WTC11 (cell line): ENCODE measurements around the gene SMAD5. TPM values are rescaled to one million over a fixed set of nuclear protein-coding genes. Genes with fewer than 3 reads are reported as not detected.

ENCODE experiments used
- ATAC-seq: fragments of 200-7000 bp; cut with Tn5 transposase; 2 replicates; pipeline ENCODE4 v1.10.0; 2021; ENCODE audit warnings: mild to moderate bottlenecking, moderate library complexity
- CTCF ChIA-PET: fragments of 300-600 bp; sonication (Branson Sonifier 250); formaldehyde crosslinking; loops from one replicate; lab custom pipeline; 2021; ENCODE audit warnings: antibody characterized with exemption; lab: Charles Lee
- POLR2A ChIA-PET: fragments of 350-600 bp; sonication (Branson Sonifier 250); formaldehyde crosslinking; loops from one replicate; lab custom pipeline; 2021; ENCODE audit warnings: antibody characterized with exemption; lab: Charles Lee
- DNase-seq: peaks from one replicate; pipeline ENCODE4 v3.0.0; 2021; ENCODE audit warnings: low spot score
- H3K27ac Mint-ChIP-seq: 2 replicates; pipeline ENCODE4 v1.8.0; 2021; ENCODE audit warnings: mixed read lengths
- H3K27me3 Mint-ChIP-seq: 2 replicates; pipeline ENCODE4 v1.8.0; 2021; ENCODE audit warnings: low read depth, mild to moderate bottlenecking, moderate library complexity, mixed read lengths
- H3K36me3 Mint-ChIP-seq: 2 replicates; pipeline ENCODE4 v1.8.0; 2021; ENCODE audit warnings: mixed read lengths
- H3K4me1 Mint-ChIP-seq: 2 replicates; pipeline ENCODE4 v1.8.0; 2022; ENCODE audit warnings: mixed read lengths
- H3K4me3 Mint-ChIP-seq: 2 replicates; pipeline ENCODE4 v1.8.0; 2021; ENCODE audit warnings: mild to moderate bottlenecking, moderate library complexity, mixed read lengths
- H3K9me3 Mint-ChIP-seq: 2 replicates; pipeline ENCODE4 v1.8.0; 2021; ENCODE audit warnings: mixed read lengths
- CREM ChIP-seq: sonication (generic); formaldehyde crosslinking; IDR thresholded peaks from 2 replicates; pipeline ENCODE4 v1.8.1; 2022; ENCODE audit warnings: mild to moderate bottlenecking, missing genetic modification reagents, moderate library complexity
- FOXP1 ChIP-seq: sonication (generic); formaldehyde crosslinking; IDR thresholded peaks from 2 replicates; pipeline ENCODE4 v1.8.0; 2022; ENCODE audit warnings: missing genetic modification reagents, mild to moderate bottlenecking, moderate library complexity, borderline replicate concordance
- GABPB1 ChIP-seq: sonication (generic); formaldehyde crosslinking; IDR thresholded peaks from 2 replicates; pipeline ENCODE4 v1.8.1; 2023; ENCODE audit warnings: mild to moderate bottlenecking, missing genetic modification reagents
- GRHL2 ChIP-seq: fragments of 250-450 bp; sonication (Bioruptor Pico); IDR thresholded peaks from 2 replicates; pipeline ENCODE4 v1.8.0; 2022; ENCODE audit warnings: mild to moderate bottlenecking, moderate library complexity; ENCODE audit not compliant: insufficient replicate concordance, severe bottlenecking
- JAZF1 ChIP-seq: fragments of 250-450 bp; sonication (Bioruptor Pico); IDR thresholded peaks from 2 replicates; pipeline ENCODE4 v1.9.0; 2021; ENCODE audit warnings: moderate library complexity, mild to moderate bottlenecking, inconsistent platforms
- KAT7 ChIP-seq: sonication (generic); formaldehyde crosslinking; IDR thresholded peaks from 2 replicates; pipeline ENCODE4 v1.8.1; 2023; ENCODE audit warnings: missing genetic modification reagents, mild to moderate bottlenecking, borderline replicate concordance
- NFE2L1 ChIP-seq: sonication (generic); formaldehyde crosslinking; IDR thresholded peaks from 2 replicates; pipeline ENCODE4 v1.8.1; 2023; ENCODE audit warnings: missing genetic modification reagents
- PRRX2 ChIP-seq: fragments of 250-450 bp; sonication (Bioruptor Pico); IDR thresholded peaks from 2 replicates; pipeline ENCODE4 v1.8.0; 2021; ENCODE audit warnings: mild to moderate bottlenecking
- ZNF396 ChIP-seq: fragments of 250-450 bp; sonication (Bioruptor Pico); IDR thresholded peaks from 2 replicates; pipeline ENCODE4 v1.8.0; 2021; ENCODE audit warnings: mild to moderate bottlenecking, moderate library complexity, borderline replicate concordance
- ZNF416 ChIP-seq: fragments of 250-450 bp; sonication (Bioruptor Pico); IDR thresholded peaks from 2 replicates; pipeline ENCODE4 v1.9.0; 2021; ENCODE audit warnings: mild to moderate bottlenecking, inconsistent platforms
- ZNF671 ChIP-seq: fragments of 250-450 bp; sonication (Bioruptor Pico); IDR thresholded peaks from 2 replicates; pipeline ENCODE4 v1.8.0; 2021; ENCODE audit warnings: mild to moderate bottlenecking
- total RNA-seq: library from RNA; stranded (reverse); gene quantifications from 3 replicates; pipeline ENCODE4 v1.2.3, GENCODE V29; 2021
- TF ChIP-seq, protein P1 (sequence below): sonication (generic); formaldehyde crosslinking; conservative IDR thresholded peaks from 2 replicates; pipeline ENCODE4 v1.8.1; 2023; ENCODE audit warnings: mild to moderate bottlenecking, low read depth, missing genetic modification reagents, moderate library complexity
- TF ChIP-seq, protein P2 (sequence below): sonication (generic); formaldehyde crosslinking; IDR thresholded peaks from 2 replicates; pipeline ENCODE4 v1.8.1; 2023; ENCODE audit warnings: mild to moderate bottlenecking, missing genetic modification reagents, borderline replicate concordance
- TF ChIP-seq, protein P3 (sequence below): sonication (generic); formaldehyde crosslinking; IDR thresholded peaks from 2 replicates; pipeline ENCODE4 v1.8.1; 2022; ENCODE audit warnings: missing genetic modification reagents, borderline replicate concordance
- TF ChIP-seq, protein P4 (sequence below): fragments of 200-600 bp; IDR thresholded peaks from 2 replicates; pipeline ENCODE4 v1.8.0; 2022; ENCODE audit warnings: antibody characterized with exemption
- TF ChIP-seq, protein P5 (sequence below): sonication (generic); formaldehyde crosslinking; IDR thresholded peaks from 2 replicates; pipeline ENCODE4 v1.8.0; 2023; ENCODE audit warnings: missing genetic modification reagents, mild to moderate bottlenecking, borderline replicate concordance
- TF ChIP-seq, protein P6 (sequence below): fragments of 250-450 bp; sonication (Bioruptor Pico); IDR thresholded peaks from 2 replicates; pipeline ENCODE4 v1.9.0; 2021; ENCODE audit warnings: moderate library complexity, mild to moderate bottlenecking, inconsistent platforms, borderline replicate concordance

The SMAD5 gene
- total RNA-seq, 1 experiment from 2014 or later, result 65.2 TPM

DNA sequence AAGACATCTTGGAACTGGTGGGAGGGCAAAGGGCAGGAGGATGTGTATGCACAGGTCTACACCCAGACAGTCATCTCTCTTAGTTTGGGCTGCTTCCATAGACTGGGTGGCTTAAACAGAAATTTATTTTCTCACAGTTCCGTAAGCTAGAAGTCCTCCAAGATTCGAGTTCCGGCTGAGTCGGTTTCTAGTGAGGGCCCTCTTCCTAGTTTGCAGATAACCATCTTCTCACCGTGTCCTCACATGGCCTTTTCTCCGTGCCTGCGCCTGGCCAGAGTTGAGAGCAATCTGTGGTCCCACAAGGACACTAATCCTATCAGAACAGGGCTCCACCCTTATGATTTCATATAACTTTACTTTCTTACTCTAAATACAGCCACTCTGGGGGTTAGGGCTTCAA, 56.2 kb downstream of the SMAD5 start:
- H3K27me3 Mint-ChIP-seq, result peaks cover 50% of the 10 kb centered on the region
- peaks cover 7% of the 10 kb centered on the region for H3K36me3 Mint-ChIP-seq
- H3K4me3 Mint-ChIP-seq, result no peak overlapping the region
- POLR2A ChIA-PET, result no interaction called here
- ATAC-seq (no peak), DNase-seq (no peak)
- peaks cover 14% of the 10 kb centered on the region for H3K4me1 Mint-ChIP-seq
- no peak overlapping the region for H3K27ac Mint-ChIP-seq
- TF ChIP-seq ZNF396 (CRISPR knock-in tag) (no peak), FOXP1 (CRISPR knock-in tag) (no peak)
- TF ChIP-seq, protein P1, sequence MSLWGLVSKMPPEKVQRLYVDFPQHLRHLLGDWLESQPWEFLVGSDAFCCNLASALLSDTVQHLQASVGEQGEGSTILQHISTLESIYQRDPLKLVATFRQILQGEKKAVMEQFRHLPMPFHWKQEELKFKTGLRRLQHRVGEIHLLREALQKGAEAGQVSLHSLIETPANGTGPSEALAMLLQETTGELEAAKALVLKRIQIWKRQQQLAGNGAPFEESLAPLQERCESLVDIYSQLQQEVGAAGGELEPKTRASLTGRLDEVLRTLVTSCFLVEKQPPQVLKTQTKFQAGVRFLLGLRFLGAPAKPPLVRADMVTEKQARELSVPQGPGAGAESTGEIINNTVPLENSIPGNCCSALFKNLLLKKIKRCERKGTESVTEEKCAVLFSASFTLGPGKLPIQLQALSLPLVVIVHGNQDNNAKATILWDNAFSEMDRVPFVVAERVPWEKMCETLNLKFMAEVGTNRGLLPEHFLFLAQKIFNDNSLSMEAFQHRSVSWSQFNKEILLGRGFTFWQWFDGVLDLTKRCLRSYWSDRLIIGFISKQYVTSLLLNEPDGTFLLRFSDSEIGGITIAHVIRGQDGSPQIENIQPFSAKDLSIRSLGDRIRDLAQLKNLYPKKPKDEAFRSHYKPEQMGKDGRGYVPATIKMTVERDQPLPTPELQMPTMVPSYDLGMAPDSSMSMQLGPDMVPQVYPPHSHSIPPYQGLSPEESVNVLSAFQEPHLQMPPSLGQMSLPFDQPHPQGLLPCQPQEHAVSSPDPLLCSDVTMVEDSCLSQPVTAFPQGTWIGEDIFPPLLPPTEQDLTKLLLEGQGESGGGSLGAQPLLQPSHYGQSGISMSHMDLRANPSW (CRISPR knock-in tag), result no peak
- TF ChIP-seq, protein P2, sequence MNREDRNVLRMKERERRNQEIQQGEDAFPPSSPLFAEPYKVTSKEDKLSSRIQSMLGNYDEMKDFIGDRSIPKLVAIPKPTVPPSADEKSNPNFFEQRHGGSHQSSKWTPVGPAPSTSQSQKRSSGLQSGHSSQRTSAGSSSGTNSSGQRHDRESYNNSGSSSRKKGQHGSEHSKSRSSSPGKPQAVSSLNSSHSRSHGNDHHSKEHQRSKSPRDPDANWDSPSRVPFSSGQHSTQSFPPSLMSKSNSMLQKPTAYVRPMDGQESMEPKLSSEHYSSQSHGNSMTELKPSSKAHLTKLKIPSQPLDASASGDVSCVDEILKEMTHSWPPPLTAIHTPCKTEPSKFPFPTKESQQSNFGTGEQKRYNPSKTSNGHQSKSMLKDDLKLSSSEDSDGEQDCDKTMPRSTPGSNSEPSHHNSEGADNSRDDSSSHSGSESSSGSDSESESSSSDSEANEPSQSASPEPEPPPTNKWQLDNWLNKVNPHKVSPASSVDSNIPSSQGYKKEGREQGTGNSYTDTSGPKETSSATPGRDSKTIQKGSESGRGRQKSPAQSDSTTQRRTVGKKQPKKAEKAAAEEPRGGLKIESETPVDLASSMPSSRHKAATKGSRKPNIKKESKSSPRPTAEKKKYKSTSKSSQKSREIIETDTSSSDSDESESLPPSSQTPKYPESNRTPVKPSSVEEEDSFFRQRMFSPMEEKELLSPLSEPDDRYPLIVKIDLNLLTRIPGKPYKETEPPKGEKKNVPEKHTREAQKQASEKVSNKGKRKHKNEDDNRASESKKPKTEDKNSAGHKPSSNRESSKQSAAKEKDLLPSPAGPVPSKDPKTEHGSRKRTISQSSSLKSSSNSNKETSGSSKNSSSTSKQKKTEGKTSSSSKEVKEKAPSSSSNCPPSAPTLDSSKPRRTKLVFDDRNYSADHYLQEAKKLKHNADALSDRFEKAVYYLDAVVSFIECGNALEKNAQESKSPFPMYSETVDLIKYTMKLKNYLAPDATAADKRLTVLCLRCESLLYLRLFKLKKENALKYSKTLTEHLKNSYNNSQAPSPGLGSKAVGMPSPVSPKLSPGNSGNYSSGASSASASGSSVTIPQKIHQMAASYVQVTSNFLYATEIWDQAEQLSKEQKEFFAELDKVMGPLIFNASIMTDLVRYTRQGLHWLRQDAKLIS, result no peak
- TF ChIP-seq, protein P3, sequence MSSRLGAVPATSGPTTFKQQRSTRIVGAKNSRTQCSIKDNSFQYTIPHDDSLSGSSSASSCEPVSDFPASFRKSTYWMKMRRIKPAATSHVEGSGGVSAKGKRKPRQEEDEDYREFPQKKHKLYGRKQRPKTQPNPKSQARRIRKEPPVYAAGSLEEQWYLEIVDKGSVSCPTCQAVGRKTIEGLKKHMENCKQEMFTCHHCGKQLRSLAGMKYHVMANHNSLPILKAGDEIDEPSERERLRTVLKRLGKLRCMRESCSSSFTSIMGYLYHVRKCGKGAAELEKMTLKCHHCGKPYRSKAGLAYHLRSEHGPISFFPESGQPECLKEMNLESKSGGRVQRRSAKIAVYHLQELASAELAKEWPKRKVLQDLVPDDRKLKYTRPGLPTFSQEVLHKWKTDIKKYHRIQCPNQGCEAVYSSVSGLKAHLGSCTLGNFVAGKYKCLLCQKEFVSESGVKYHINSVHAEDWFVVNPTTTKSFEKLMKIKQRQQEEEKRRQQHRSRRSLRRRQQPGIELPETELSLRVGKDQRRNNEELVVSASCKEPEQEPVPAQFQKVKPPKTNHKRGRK (CRISPR knock-in tag), result no peak
- CTCF ChIA-PET, result no interaction called here
- no peaks in the 10 kb centered on the region for H3K9me3 Mint-ChIP-seq

DNA sequence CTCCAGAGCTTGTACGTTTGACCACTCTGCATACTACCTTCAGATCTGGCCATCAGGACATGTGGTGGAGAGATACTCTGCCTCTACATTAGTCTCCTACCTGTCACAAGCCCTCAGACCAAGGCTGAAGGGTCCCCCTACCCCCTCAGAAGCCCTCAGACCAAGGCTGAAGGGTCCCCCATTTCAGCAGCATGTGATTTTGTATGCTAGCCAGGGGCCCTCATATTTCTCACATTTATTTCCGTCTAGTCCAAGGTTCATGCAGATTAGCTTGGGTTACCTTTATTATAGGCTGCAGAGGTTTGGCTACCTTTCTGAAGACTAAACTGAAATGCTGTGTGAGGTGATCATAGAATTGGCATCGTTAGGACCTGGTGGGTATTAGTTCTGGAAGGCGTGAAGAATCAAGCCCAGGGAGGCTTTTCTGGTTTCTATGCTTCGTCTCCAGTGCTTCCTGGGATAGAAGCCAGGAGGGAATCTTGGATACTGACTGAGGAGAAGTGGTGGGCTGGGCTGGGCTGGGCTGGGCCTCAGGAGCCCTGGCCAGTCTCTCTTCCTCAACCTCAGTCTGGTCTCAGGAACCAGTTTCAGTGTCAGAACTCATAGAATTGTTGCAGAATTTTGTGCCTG, 57.6 kb downstream of the SMAD5 start:
- Mint-ChIP-seq H3K9me3 (no peaks in the 10 kb centered on the region), H3K36me3 (peaks cover 7% of the 10 kb centered on the region), H3K27me3 (peaks cover 64% of the 10 kb centered on the region), H3K27ac (no peak overlapping the region), H3K4me1 (peaks cover 14% of the 10 kb centered on the region), H3K4me3 (no peak overlapping the region)
- POLR2A ChIA-PET, result no interaction called here
- DNase-seq (no peak), ATAC-seq (no peak)
- CTCF ChIA-PET, result interaction anchor here (1.6 to 6.9 kb wide), 2 partner anchors 21 to 132 kb away, joined by 3 to 55 read pairs; no protein-coding TSS in a partner anchor
- TF ChIP-seq ZNF416, result no peak
- TF ChIP-seq, protein P4, sequence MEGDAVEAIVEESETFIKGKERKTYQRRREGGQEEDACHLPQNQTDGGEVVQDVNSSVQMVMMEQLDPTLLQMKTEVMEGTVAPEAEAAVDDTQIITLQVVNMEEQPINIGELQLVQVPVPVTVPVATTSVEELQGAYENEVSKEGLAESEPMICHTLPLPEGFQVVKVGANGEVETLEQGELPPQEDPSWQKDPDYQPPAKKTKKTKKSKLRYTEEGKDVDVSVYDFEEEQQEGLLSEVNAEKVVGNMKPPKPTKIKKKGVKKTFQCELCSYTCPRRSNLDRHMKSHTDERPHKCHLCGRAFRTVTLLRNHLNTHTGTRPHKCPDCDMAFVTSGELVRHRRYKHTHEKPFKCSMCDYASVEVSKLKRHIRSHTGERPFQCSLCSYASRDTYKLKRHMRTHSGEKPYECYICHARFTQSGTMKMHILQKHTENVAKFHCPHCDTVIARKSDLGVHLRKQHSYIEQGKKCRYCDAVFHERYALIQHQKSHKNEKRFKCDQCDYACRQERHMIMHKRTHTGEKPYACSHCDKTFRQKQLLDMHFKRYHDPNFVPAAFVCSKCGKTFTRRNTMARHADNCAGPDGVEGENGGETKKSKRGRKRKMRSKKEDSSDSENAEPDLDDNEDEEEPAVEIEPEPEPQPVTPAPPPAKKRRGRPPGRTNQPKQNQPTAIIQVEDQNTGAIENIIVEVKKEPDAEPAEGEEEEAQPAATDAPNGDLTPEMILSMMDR, result no peak
- TF ChIP-seq CREM (CRISPR knock-in tag), result no peak
- TF ChIP-seq, protein P5, sequence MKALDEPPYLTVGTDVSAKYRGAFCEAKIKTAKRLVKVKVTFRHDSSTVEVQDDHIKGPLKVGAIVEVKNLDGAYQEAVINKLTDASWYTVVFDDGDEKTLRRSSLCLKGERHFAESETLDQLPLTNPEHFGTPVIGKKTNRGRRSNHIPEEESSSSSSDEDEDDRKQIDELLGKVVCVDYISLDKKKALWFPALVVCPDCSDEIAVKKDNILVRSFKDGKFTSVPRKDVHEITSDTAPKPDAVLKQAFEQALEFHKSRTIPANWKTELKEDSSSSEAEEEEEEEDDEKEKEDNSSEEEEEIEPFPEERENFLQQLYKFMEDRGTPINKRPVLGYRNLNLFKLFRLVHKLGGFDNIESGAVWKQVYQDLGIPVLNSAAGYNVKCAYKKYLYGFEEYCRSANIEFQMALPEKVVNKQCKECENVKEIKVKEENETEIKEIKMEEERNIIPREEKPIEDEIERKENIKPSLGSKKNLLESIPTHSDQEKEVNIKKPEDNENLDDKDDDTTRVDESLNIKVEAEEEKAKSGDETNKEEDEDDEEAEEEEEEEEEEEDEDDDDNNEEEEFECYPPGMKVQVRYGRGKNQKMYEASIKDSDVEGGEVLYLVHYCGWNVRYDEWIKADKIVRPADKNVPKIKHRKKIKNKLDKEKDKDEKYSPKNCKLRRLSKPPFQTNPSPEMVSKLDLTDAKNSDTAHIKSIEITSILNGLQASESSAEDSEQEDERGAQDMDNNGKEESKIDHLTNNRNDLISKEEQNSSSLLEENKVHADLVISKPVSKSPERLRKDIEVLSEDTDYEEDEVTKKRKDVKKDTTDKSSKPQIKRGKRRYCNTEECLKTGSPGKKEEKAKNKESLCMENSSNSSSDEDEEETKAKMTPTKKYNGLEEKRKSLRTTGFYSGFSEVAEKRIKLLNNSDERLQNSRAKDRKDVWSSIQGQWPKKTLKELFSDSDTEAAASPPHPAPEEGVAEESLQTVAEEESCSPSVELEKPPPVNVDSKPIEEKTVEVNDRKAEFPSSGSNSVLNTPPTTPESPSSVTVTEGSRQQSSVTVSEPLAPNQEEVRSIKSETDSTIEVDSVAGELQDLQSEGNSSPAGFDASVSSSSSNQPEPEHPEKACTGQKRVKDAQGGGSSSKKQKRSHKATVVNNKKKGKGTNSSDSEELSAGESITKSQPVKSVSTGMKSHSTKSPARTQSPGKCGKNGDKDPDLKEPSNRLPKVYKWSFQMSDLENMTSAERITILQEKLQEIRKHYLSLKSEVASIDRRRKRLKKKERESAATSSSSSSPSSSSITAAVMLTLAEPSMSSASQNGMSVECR (CRISPR knock-in tag), result no peak
- TF ChIP-seq GRHL2 (CRISPR knock-in tag), result no peak
- no peak for TF ChIP-seq KAT7
- no peak for TF ChIP-seq GABPB1 (CRISPR knock-in tag)
- no peak for TF ChIP-seq JAZF1 (CRISPR knock-in tag)
- no peak for TF ChIP-seq PRRX2 (CRISPR knock-in tag)
- no peak for TF ChIP-seq ZNF671 (CRISPR knock-in tag)
- TF ChIP-seq NFE2L1 (CRISPR knock-in tag), result no peak
- TF ChIP-seq, protein P6, sequence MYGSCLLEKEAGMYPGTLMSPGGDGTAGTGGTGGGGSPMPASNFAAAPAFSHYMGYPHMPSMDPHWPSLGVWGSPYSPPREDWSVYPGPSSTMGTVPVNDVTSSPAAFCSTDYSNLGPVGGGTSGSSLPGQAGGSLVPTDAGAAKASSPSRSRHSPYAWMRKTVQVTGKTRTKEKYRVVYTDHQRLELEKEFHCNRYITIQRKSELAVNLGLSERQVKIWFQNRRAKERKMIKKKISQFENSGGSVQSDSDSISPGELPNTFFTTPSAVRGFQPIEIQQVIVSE, result no peak
